B cell (primary cell): ENCODE results near the gene NAA35. TPM values are rescaled to one million over a fixed set of nuclear protein-coding genes. Genes with fewer than 3 reads are reported as not detected.

Experiments used
- ATAC-seq: fragments of 200-7000 bp; cut with Tn5 transposase; one replicate; pipeline ENCODE4 v1.10.0; 2021; ENCODE audit warnings: low read depth, mild to moderate bottlenecking, moderate number of reproducible peaks, moderate library complexity
- CTCF ChIA-PET: fragments of 350-600 bp; sonication (Branson Sonifier 250); formaldehyde crosslinking; loops from one replicate; lab custom pipeline; 2021; ENCODE audit warnings: antibody characterized with exemption, inconsistent platforms; lab: Charles Lee
- POLR2A ChIA-PET: fragments of 350-600 bp; sonication (Branson Sonifier 250); formaldehyde crosslinking; loops from one replicate; lab custom pipeline; 2021; ENCODE audit warnings: antibody characterized with exemption; lab: Charles Lee
- DNase-seq: peaks from one replicate; pipeline ENCODE4 v3.0.0; 2013
- H2AFZ ChIP-seq: 2 replicates; pipeline ENCODE4 v1.6.1; 2012; ENCODE audit warnings: mild to moderate bottlenecking, low read depth, low read length; ENCODE audit not compliant: insufficient read depth, poor library complexity, severe bottlenecking
- H3K27ac ChIP-seq, 2 donors: 1 replicate in 1 of 2; 2 replicates in 1 of 2; pipeline ENCODE4 v1.5.1; 2012 to 2013; ENCODE audit warnings: low read length in 2 of 2, mild to moderate bottlenecking in 2 of 2, moderate library complexity in 1 of 2
- H3K27me3 ChIP-seq, 4 experiments: fragments of 200-600 bp in 1 of 4; sonication (generic) in 1 of 4; replicated peaks in 1 of 4; 1 replicate in 2 of 4; 2 replicates in 2 of 4; pipeline versions ENCODE4 v1.6.1 to v1.7.0; 2013 to 2016; ENCODE audit warnings: low read length in 3 of 4, mild to moderate bottlenecking in 2 of 4, mixed read lengths in 1 of 4, moderate library complexity in 1 of 4; ENCODE audit not compliant: insufficient read depth in 4 of 4, control insufficient read depth in 3 of 4; ENCODE audit errors: control extremely low read depth in 1 of 4
- H3K36me3 ChIP-seq, 2 experiments: replicated peaks in 1 of 2; 1 replicate in 1 of 2; 2 replicates in 1 of 2; pipeline versions ENCODE4 v1.6.1 to v1.7.1; 2013; ENCODE audit warnings: low read length in 1 of 2; ENCODE audit not compliant: insufficient read depth in 2 of 2, control insufficient read depth in 1 of 2; ENCODE audit errors: control extremely low read depth in 1 of 2, extremely low read depth in 1 of 2
- H3K4me1 ChIP-seq, 2 donors: fragments of 200-600 bp in 1 of 2; sonication (generic) in 1 of 2; 1 replicate in 1 of 2; 2 replicates in 1 of 2; pipeline versions ENCODE4 v1.5.1 to v1.6.1; 2013 to 2017; ENCODE audit warnings: low read length in 2 of 2; ENCODE audit not compliant: control insufficient read depth in 2 of 2, insufficient read depth in 2 of 2
- H3K4me2 ChIP-seq: replicated peaks from 2 replicates; pipeline ENCODE3; 2012; ENCODE audit warnings: mild to moderate bottlenecking, low read depth, low read length; ENCODE audit not compliant: poor library complexity, severe bottlenecking
- H3K4me3 ChIP-seq, 5 experiments: fragments of 200-600 bp in 1 of 5; sonication (generic) in 1 of 5; 1 replicate in 3 of 5; 2 replicates in 2 of 5; pipeline versions ENCODE4 v1.5.1 to v1.7.0; 2011 to 2016; ENCODE audit warnings: low read length in 4 of 5, mild to moderate bottlenecking in 4 of 5, low read depth in 2 of 5, control low read depth in 1 of 5, moderate library complexity in 1 of 5; ENCODE audit not compliant: insufficient read depth in 1 of 5; ENCODE audit errors: control extremely low read depth in 1 of 5, extremely low read depth in 1 of 5
- H3K79me2 ChIP-seq: fragments of 200-600 bp; sonication (generic); one replicate; pipeline ENCODE4 v1.6.0; 2016; ENCODE audit warnings: low read length; ENCODE audit not compliant: control insufficient read depth, insufficient read depth
- H3K9ac ChIP-seq: fragments of 200-600 bp; sonication (generic); 2 replicates; pipeline ENCODE4 v1.6.1; 2017; ENCODE audit warnings: mild to moderate bottlenecking, low read length, moderate library complexity
- H3K9me3 ChIP-seq, 3 donors: one replicate each; pipeline versions ENCODE4 v1.6.1 to v1.7.1; 2013; ENCODE audit warnings: low read length in 2 of 3; ENCODE audit not compliant: control insufficient read depth in 2 of 3, insufficient read depth in 1 of 3; ENCODE audit errors: control extremely low read depth in 1 of 3
- H4K20me1 ChIP-seq: 2 replicates; pipeline ENCODE4 v1.6.0; 2012; ENCODE audit warnings: mild to moderate bottlenecking, low read length; ENCODE audit not compliant: insufficient read depth, control insufficient read depth, poor library complexity, severe bottlenecking
- H3K27ac Mint-ChIP-seq: one replicate; pipeline ENCODE4 v1.8.0; 2021; ENCODE audit warnings: mixed read lengths
- H3K27me3 Mint-ChIP-seq: one replicate; pipeline ENCODE4 v1.8.0; 2021; ENCODE audit warnings: mixed read lengths
- H3K4me1 Mint-ChIP-seq: one replicate; pipeline ENCODE4 v1.8.0; 2021; ENCODE audit warnings: mixed read lengths
- H3K4me3 Mint-ChIP-seq: one replicate; pipeline ENCODE4 v1.8.0; 2021; ENCODE audit warnings: mixed read lengths
- H3K9me3 Mint-ChIP-seq: one replicate; pipeline ENCODE4 v1.8.0; 2022; ENCODE audit warnings: mixed read lengths; ENCODE audit not compliant: insufficient read depth
- EZH2 ChIP-seq: IDR thresholded peaks from 2 replicates; pipeline ENCODE4 v1.6.1; 2012; ENCODE audit warnings: borderline replicate concordance, low read depth, mild to moderate bottlenecking, moderate library complexity, low read length; ENCODE audit not compliant: insufficient read depth, poor library complexity, severe bottlenecking
- WGBS: methylation state at CpG from one replicate; pipeline ENCODE4 v1.1.5; 2013; ENCODE audit warnings: missing lambda C conversion rate; ENCODE audit not compliant: insufficient coverage; 5-methylcytosine and 5-hydroxymethylcytosine counted together
- intact Hi-C: fragments of 100-400 bp; cut with micrococcal nuclease; formaldehyde crosslinking; loops from one replicate; pipeline ENCODE4 v1.10.0; 2022
- polyA plus RNA-seq: library from polyadenylated mRNA; depleted of rRNA; stranded (reverse); fragments of >200 nt; gene quantifications from 2 replicates; pipeline ENCODE4 v1.2.3, GENCODE V29; 2012
- total RNA-seq, 2 donors: library from RNA; stranded (reverse); fragments of 120-200 nt in 1 of 2; gene quantifications; 1 replicate in 1 of 2; 2 replicates in 1 of 2; pipeline versions ENCODE4 v1.2.3 to v1.2.4, GENCODE V29; 2013 to 2022
- TF ChIP-seq, protein P1 (sequence below): fragments of 200-600 bp; IDR thresholded peaks from one replicate; pipeline ENCODE4 v1.8.0; 2022; ENCODE audit warnings: antibody characterized with exemption, mild to moderate bottlenecking

The NAA35 gene
- total and polyA plus RNA-seq, 2 donors (not counting 1 experiment from before 2014, with no cell fraction given) = 4.5 to 26.2 TPM

GRCh38 chr9:86021166-86021565 is 80.2 kb downstream of the NAA35 start:
- Histone ChIP-seq H3K27ac (no peak overlapping the region), H3K27me3 (no peaks in the 10 kb centered on the region), H3K36me3 (peaks cover 23 to 52% of the 10 kb centered on the region in 2 experiments), H3K9ac (no peak overlapping the region), H4K20me1 (no peaks in the 10 kb centered on the region), H3K4me1 (no peaks in the 10 kb centered on the region), H3K4me3 (no peak overlapping the region), H3K4me2 (no peak overlapping the region), H3K9me3 (no peaks in the 10 kb centered on the region), H3K79me2 (no peaks in the 10 kb centered on the region), H2AFZ (no peak overlapping the region)
- Mint-ChIP-seq H3K4me3 (no peak overlapping the region), H3K9me3 (no peaks in the 10 kb centered on the region), H3K4me1 (no peaks in the 10 kb centered on the region), H3K27me3 (no peaks in the 10 kb centered on the region), H3K27ac (no peak overlapping the region)
- ATAC-seq = no peak
- intact Hi-C loops = no loop called here
- ChIA-PET CTCF (no interaction called here), POLR2A (no interaction called here)
- TF ChIP-seq, protein P1, sequence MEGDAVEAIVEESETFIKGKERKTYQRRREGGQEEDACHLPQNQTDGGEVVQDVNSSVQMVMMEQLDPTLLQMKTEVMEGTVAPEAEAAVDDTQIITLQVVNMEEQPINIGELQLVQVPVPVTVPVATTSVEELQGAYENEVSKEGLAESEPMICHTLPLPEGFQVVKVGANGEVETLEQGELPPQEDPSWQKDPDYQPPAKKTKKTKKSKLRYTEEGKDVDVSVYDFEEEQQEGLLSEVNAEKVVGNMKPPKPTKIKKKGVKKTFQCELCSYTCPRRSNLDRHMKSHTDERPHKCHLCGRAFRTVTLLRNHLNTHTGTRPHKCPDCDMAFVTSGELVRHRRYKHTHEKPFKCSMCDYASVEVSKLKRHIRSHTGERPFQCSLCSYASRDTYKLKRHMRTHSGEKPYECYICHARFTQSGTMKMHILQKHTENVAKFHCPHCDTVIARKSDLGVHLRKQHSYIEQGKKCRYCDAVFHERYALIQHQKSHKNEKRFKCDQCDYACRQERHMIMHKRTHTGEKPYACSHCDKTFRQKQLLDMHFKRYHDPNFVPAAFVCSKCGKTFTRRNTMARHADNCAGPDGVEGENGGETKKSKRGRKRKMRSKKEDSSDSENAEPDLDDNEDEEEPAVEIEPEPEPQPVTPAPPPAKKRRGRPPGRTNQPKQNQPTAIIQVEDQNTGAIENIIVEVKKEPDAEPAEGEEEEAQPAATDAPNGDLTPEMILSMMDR = no peak
- no peak for DNase-seq
- 100% methylated on average over 5 of the region's 6 CpGs for WGBS

DNA sequence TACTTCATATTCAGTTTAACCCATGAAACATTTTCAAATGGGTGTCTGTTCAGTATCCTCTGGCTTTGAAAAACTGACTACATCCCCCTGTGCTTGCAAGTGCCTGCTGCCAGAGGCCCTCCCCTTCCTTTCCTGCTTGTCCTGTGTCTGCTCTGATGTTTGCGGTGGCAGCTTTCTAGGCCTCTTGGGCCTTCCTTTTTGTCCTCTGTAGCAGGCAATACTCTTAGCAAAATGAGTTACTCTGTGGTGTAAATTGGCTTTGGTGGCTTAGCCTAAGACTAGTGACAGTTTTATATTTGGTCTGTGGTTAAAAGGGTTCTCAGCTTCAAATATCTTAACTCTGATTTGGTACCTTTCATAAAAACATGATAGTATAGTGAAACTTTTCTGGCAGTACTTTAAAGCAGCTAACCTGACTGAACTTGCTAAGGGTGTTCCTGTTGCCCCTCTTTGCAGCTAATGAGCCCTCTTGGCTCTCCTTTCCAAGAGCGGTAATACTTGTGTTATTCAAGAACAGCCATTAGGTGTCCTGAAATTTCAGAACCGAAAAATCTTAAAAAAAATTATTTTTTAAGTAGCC is 81.8 kb downstream of the NAA35 start:
- Mint-ChIP-seq H3K27ac (no peak overlapping the region), H3K4me3 (no peak overlapping the region), H3K9me3 (no peaks in the 10 kb centered on the region), H3K4me1 (no peaks in the 10 kb centered on the region), H3K27me3 (no peaks in the 10 kb centered on the region)
- Histone ChIP-seq H4K20me1 (no peaks in the 10 kb centered on the region), H3K4me2 (no peak overlapping the region), H3K36me3 (peaks cover 16 to 37% of the 10 kb centered on the region in 2 experiments), H3K27ac (no peak overlapping the region), H3K9me3 (no peaks in the 10 kb centered on the region), H3K4me1 (no peaks in the 10 kb centered on the region), H3K27me3 (no peaks in the 10 kb centered on the region), H2AFZ (no peak overlapping the region), H3K9ac (no peak overlapping the region), H3K79me2 (no peaks in the 10 kb centered on the region), H3K4me3 (no peak overlapping the region)
- no peak for DNase-seq
- 100% methylated on average over 1 of the region's 3 CpGs for WGBS
- no peak for TF ChIP-seq EZH2
- no peak for ATAC-seq
- intact Hi-C loops = no loop called here
- ChIA-PET POLR2A (no interaction called here), CTCF (no interaction called here)
